ENCODE measurements around the gene INPPL1. TPM values are rescaled to one million over a fixed set of nuclear protein-coding genes. Genes with fewer than 3 reads are reported as not detected.
A peak's percentile ranks its signal among the peaks of the same experiment; 100 is the strongest.

INPPL1 gene
- total RNA-seq, 1 experiment from 2014 or later = 214 TPM

DNA sequence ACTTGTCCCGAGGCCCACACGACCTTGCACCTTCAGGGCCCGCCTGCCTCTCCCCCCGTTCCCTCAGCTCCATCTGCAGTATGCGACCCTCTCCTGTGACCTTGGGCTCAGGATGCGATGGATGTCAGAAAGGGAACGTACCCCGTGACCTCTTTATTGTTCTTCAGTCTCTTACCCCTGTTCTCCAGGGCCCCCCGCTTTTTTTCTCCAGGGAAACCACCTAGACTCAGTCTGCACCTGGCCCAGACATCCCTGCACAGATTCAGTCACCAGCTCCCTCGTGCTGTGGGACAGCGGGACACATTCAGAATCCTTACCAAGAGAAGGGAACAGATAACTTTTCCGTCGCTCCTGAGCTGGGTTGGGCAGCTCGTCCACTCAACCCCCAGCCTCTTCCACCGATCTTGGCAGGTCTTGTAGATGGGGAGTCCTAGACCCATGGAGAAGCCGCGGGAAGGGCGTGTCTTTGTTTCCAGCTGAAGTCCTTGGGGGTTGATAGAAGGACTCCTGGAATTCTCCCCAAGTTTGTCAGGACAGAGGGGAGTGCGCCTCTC lies 20.8 kb downstream of the INPPL1 start:
- no peak overlapping the region for H2BK20ac ChIP-seq (ENCODE audit: low read depth, low read length, poor library complexity, severe bottlenecking)
- peak overlapping the region; percentile 98 for H3K4me2 ChIP-seq (ENCODE audit: insufficient read depth, insufficient read length, low read length)
- H4K20me1 ChIP-seq (ENCODE audit: control insufficient read depth, insufficient read depth, insufficient read length) = no peaks in the 10 kb centered on the region
- no peak overlapping the region for H3K18ac ChIP-seq (ENCODE audit: insufficient read length, low read depth, low read length)
- peaks cover 15% of the 10 kb centered on the region for H3K23me2 ChIP-seq (ENCODE audit: insufficient read length, low read depth, low read length, poor library complexity, severe bottlenecking)
- no peak overlapping the region for H3K14ac ChIP-seq (ENCODE audit: insufficient read depth, low read length)
- no peak overlapping the region for H3K27ac ChIP-seq (ENCODE audit: insufficient read length, low read depth, low read length)
- no peaks in the 10 kb centered on the region for H3K79me2 ChIP-seq (ENCODE audit: insufficient read depth, low read length)
- H3K4me3 Mint-ChIP-seq = no peak overlapping the region
- peaks cover 9% of the 10 kb centered on the region; the same call in 1 of the 2 replicates for H3K4me1 ChIP-seq (ENCODE audit: insufficient read depth, low read length)
- peaks cover 66% of the 10 kb centered on the region for H3K27me3 ChIP-seq (ENCODE audit: insufficient read depth, low read length)
- H3K56ac ChIP-seq (ENCODE audit: insufficient read length, low read depth, low read length) = no peak overlapping the region
- peaks cover 0 to 4% of the 10 kb centered on the region in 2 experiments; a peak in 3 of 5 replicates for H3K9me3 Mint-ChIP-seq
- no peak overlapping the region for H4K8ac ChIP-seq (replicated peaks; ENCODE audit: insufficient read length, low read depth, low read length)
- no peak overlapping the region for H2BK12ac ChIP-seq (ENCODE audit: insufficient read length, low read depth, low read length)
- WGBS (ENCODE audit: extremely low coverage, insufficient read length, low lambda C conversion rate) = no CpG with 5 or more reads among the region's 19 CpGs
- H3K36me3 Mint-ChIP-seq (ENCODE audit: insufficient read depth in 1 of 3, low read depth in 3 of 3) = peaks cover 0 to 5% (median 0%) of the 10 kb centered on the region in 3 experiments; a peak in 3 of 7 replicates
- TF ChIP-seq CTCF (conservative IDR thresholded peaks at IDR 0.05) = no peak
- no peaks in the 10 kb centered on the region for H3K9me3 ChIP-seq (ENCODE audit: control insufficient read depth, low read depth, low read length)
- no peak overlapping the region for H2BK5ac ChIP-seq (ENCODE audit: insufficient read length, low read length)
- no peak overlapping the region for H3T11ph ChIP-seq (ENCODE audit: low read length)
- no peak overlapping the region for H4K91ac ChIP-seq (ENCODE audit: insufficient read length, low read depth, low read length)
- peaks cover 17 to 33% of the 10 kb centered on the region in 2 experiments for H3K4me1 Mint-ChIP-seq
- no peak overlapping the region for H3K23ac ChIP-seq (ENCODE audit: insufficient read length, low read depth, low read length)
- H3K4ac ChIP-seq (ENCODE audit: low read depth, low read length) = no peak overlapping the region
- H4K5ac ChIP-seq (ENCODE audit: insufficient read length, low read depth, low read length) = no peak overlapping the region
- H2AFZ ChIP-seq (ENCODE audit: low read length) = no peak overlapping the region
- H2AK5ac ChIP-seq (ENCODE audit: insufficient read length, low read length) = no peak overlapping the region
- H3K27me3 Mint-ChIP-seq (ENCODE audit: low read depth) = peaks cover 46% of the 10 kb centered on the region
- no peak overlapping the region for H3K9ac ChIP-seq (ENCODE audit: extremely low read depth, insufficient read length, low read length)
- no peaks in the 10 kb centered on the region for H3K79me1 ChIP-seq (ENCODE audit: insufficient read depth, low read depth, low read length, poor library complexity, severe bottlenecking)
- H2BK15ac ChIP-seq (ENCODE audit: low read depth, low read length) = no peak overlapping the region
- no peak overlapping the region for H2BK120ac ChIP-seq (ENCODE audit: low read depth, low read length, poor library complexity, severe bottlenecking)
- no peak overlapping the region for H3K27ac Mint-ChIP-seq
- DNase-seq = peak; percentile 26
